ENCODE measurements around the gene RASGRP4. TPM values are rescaled to one million over a fixed set of nuclear protein-coding genes. Genes with fewer than 3 reads are reported as not detected.

RASGRP4 gene
- total and polyA plus RNA-seq, 11 donors, result 0.51 to 6.7 (median 1.1) TPM

GRCh38 chr19:38400361-38400760, 25.7 kb downstream of the RASGRP4 start:
- ATAC-seq (no peak), DNase-seq (no peak)
- Histone ChIP-seq H3K4me1 (peaks cover 0 to 17% (median 7%) of the 10 kb centered on the region in 12 donors), H3K27ac (no peak overlapping the region), H3K36me3 (peaks cover 0 to 8% (median 1%) of the 10 kb centered on the region in 9 donors), H3K9me3 (no peaks in the 10 kb centered on the region), H3K4me3 (no peak overlapping the region), H3K27me3 (peaks cover 11 to 61% (median 45%) of the 10 kb centered on the region in 9 donors)
- intact Hi-C loops (cut with DNase I), result loop anchor here (5.0 to 10.0 kb wide), 6 partner anchors 114 to 534 kb away; partner anchors contain the start of genes EIF3K (in 3 of the 10), MAP4K1 (in 3 of the 10), MRPS12 (in 2 of the 10) and SARS2 (in 2 of the 10)
- no peak for TF ChIP-seq POLR2A (IDR thresholded peaks at IDR 0.05)
- TF ChIP-seq, protein P1, sequence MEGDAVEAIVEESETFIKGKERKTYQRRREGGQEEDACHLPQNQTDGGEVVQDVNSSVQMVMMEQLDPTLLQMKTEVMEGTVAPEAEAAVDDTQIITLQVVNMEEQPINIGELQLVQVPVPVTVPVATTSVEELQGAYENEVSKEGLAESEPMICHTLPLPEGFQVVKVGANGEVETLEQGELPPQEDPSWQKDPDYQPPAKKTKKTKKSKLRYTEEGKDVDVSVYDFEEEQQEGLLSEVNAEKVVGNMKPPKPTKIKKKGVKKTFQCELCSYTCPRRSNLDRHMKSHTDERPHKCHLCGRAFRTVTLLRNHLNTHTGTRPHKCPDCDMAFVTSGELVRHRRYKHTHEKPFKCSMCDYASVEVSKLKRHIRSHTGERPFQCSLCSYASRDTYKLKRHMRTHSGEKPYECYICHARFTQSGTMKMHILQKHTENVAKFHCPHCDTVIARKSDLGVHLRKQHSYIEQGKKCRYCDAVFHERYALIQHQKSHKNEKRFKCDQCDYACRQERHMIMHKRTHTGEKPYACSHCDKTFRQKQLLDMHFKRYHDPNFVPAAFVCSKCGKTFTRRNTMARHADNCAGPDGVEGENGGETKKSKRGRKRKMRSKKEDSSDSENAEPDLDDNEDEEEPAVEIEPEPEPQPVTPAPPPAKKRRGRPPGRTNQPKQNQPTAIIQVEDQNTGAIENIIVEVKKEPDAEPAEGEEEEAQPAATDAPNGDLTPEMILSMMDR (IDR thresholded peaks at IDR 0.05), result no peak
- WGBS, 4 donors, result 71 to 76% (median 73%) methylated on average over 5 of the region's 5 CpGs

DNA sequence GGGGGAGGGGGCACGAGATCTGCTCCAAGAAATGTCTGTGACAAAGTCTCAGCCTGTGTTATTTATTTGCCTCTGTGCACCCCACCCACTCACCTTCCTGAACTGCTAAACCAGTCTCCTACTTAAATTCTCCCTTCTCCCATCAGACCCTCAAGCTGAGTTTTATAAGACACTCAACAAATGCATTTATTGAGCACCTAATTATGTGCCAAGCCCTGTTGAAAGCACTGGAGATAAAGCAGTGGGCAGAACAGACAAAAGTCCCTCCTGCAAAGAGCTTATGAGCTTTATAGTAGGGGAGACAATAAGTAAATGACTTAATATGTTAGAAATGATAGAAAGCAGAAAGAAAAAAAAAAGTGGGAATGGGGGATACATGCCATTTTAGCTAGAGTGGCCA, 26.5 kb downstream of the RASGRP4 start:
- H3K27me3 ChIP-seq, result peaks cover 15 to 68% (median 53%) of the 10 kb centered on the region in 9 donors
- intact Hi-C loops (cut with DNase I), result loop anchor here in 3 of 10 donors (10.0 kb wide), 3 partner anchors 215 to 535 kb away; partner anchors contain the start of genes EIF3K (in 1 of the 3), MAP4K1 (in 1 of the 3), MRPS12 (in 1 of the 3) and SARS2 (in 1 of the 3)

GRCh38 chr19:38399081-38399480, 26.9 kb downstream of the RASGRP4 start:
- DNase-seq (no peak), ATAC-seq (no peak)
- 53 to 60% (median 59%) methylated on average over 3 to 9 of the region's 9 CpGs for WGBS, 4 donors
- Histone ChIP-seq H3K9me3 (no peaks in the 10 kb centered on the region), H3K4me3 (no peak overlapping the region), H3K36me3 (no peaks in the 10 kb centered on the region), H3K27ac (no peak overlapping the region), H3K27me3 (peaks cover 15 to 73% (median 57%) of the 10 kb centered on the region in 9 donors), H3K4me1 (peaks cover 0 to 24% (median 5%) of the 10 kb centered on the region in 12 donors)
- TF ChIP-seq POLR2A (IDR thresholded peaks at IDR 0.05), result no peak
- TF ChIP-seq, protein P1 (IDR thresholded peaks at IDR 0.05), result no peak
- intact Hi-C loops (cut with DNase I), result loop anchor here in 3 of 10 donors (10.0 kb wide), 3 partner anchors 216 to 536 kb away; partner anchors contain the start of genes EIF3K (in 1 of the 3), MAP4K1 (in 1 of the 3), MRPS12 (in 1 of the 3) and SARS2 (in 1 of the 3)

More for the DNA sequence above, 26.5 kb downstream of the RASGRP4 start:
- H3K4me3 ChIP-seq, result no peak overlapping the region
- no peak for DNase-seq
- no peak for ATAC-seq
- peaks cover 0 to 24% (median 7%) of the 10 kb centered on the region in 12 donors for H3K4me1 ChIP-seq
- TF ChIP-seq POLR2A (IDR thresholded peaks at IDR 0.05), result no peak
- TF ChIP-seq, protein P1 (IDR thresholded peaks at IDR 0.05), result no peak
- no peaks in the 10 kb centered on the region for H3K36me3 ChIP-seq
- H3K9me3 ChIP-seq, result no peaks in the 10 kb centered on the region
- no peak overlapping the region for H3K27ac ChIP-seq
- whole genome bisulfite sequencing, 4 donors, result 62 to 81% (median 67%) methylated on average over 1 of the region's 1 CpG

- TF ChIP-seq, protein P1 (IDR thresholded peaks at IDR 0.05), result no peak
- TF ChIP-seq POLR2A (IDR thresholded peaks at IDR 0.05), result no peak
- ATAC-seq (no peak), DNase-seq (no peak)
- Histone ChIP-seq H3K36me3 (no peaks in the 10 kb centered on the region), H3K4me3 (peak overlapping the region in 2 of 12 donors; percentile 7 to 50), H3K27me3 (peaks cover 15 to 70% (median 60%) of the 10 kb centered on the region in 9 donors), H3K9me3 (no peaks in the 10 kb centered on the region), H3K27ac (no peak overlapping the region), H3K4me1 (peaks cover 0 to 15% (median 0%) of the 10 kb centered on the region in 12 donors)
- WGBS, 4 donors, result 4 to 7% (median 5%) methylated on average over 37 to 86 of the region's 86 CpGs
- intact Hi-C loops (cut with DNase I), result loop anchor here in 3 of 10 donors (10.0 kb wide), 3 partner anchors 219 to 539 kb away; partner anchors contain the start of genes EIF3K (in 1 of the 3), MAP4K1 (in 1 of the 3), MRPS12 (in 1 of the 3) and SARS2 (in 1 of the 3)
Observed at GRCh38 chr19:38395381-38396114, 30.5 kb downstream of the RASGRP4 start.
